ENCODE measurements around the gene RCHY1.

DNA sequence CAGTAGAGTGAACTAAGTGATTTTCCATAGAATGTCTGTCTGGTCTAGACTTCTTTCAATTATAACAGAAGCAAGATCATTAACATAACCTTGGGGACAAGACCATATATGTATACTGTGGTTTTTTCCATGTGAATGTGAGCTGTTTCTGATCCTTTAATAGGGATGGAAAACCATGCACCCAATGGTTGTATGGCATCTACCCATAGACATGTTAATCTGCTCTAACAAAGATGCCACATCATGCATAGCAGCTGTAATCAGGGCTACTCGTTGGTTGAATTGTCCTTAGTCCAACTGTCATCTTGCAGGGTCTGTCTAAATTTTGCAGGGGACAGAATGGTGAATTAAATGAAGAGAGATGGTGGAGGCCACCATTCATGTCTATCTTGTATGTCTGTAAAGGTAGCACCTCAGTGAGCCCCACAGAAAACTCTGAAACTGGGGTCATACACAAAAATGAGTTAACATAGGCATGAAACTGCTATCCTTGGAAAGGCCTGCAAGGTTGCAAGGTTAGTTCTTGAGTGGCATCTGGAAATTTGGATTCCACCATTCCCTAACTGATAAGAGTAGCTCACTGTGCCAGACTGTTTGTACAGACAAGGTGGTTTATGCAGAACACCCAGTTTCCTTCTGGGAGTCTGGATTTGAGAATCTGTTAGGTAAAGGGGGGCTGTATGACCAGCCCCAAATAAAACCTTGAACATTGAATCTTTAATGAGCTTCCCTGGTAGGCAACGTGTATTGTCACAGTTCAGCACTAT is 16.5 kb upstream of the RCHY1 start:
- TF ChIP-seq POLR2A (IDR thresholded peaks at IDR 0.05; ENCODE audit: low read depth, low read length) (no peak), TAF1 (IDR thresholded peaks at IDR 0.05; ENCODE audit: borderline replicate concordance, low read depth, low read length) (no peak), POLR2AphosphoS5 (IDR thresholded peaks at IDR 0.05; ENCODE audit: low read depth, low read length) (no peak)

All from GM12892 (cell line).